HG03280 (cell line): ENCODE results near the gene ABHD15.
"Not testable (repeated sequence)": the region's sequence is repeated elsewhere in the genome, so short reads cannot be mapped to it uniquely, and the experiment has no call there.

ENCODE experiments used
- ATAC-seq: cut with Tn5 transposase; IDR thresholded peaks from one replicate; pipeline ENCODE4 v1.9.1; 2021; ENCODE audit warnings: mild to moderate bottlenecking, moderate library complexity; ENCODE audit not compliant: unreplicated experiment

The ABHD15 gene

DNA sequence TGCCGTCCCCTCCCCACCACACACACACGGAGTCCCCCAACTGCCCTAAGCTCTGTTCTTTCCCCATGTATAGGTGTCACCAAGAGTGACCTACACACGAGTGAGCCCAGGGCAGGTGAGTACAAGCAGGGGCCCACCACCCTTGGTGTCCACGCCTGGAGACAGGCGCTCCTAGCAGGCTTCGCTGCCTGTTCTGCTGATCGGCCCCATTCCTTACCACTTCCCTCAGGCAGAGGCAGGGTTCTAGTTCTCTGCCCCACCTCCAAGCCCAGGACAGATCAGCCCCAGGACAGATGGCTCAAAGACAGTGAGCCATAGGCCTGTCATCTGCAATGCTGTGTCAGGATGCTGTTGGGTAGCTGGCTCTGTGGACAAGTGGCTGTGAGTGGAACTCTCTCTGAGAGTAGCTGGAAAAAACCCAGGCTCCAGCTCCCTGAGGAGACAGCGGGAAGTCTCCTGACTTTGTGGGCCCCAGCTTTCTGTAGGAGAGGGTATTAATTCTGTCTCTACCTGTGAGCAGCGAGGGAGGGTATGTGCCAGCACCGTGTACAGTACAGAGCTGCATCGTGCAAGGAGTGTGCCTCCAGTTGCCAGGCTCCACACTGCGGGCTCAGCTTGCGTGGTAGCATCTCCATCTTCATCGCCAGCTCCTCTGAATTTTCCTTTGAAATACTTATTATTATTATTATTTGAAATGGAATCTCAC, 2.6 kb upstream of the ABHD15 start:
- no peak for ATAC-seq

DNA sequence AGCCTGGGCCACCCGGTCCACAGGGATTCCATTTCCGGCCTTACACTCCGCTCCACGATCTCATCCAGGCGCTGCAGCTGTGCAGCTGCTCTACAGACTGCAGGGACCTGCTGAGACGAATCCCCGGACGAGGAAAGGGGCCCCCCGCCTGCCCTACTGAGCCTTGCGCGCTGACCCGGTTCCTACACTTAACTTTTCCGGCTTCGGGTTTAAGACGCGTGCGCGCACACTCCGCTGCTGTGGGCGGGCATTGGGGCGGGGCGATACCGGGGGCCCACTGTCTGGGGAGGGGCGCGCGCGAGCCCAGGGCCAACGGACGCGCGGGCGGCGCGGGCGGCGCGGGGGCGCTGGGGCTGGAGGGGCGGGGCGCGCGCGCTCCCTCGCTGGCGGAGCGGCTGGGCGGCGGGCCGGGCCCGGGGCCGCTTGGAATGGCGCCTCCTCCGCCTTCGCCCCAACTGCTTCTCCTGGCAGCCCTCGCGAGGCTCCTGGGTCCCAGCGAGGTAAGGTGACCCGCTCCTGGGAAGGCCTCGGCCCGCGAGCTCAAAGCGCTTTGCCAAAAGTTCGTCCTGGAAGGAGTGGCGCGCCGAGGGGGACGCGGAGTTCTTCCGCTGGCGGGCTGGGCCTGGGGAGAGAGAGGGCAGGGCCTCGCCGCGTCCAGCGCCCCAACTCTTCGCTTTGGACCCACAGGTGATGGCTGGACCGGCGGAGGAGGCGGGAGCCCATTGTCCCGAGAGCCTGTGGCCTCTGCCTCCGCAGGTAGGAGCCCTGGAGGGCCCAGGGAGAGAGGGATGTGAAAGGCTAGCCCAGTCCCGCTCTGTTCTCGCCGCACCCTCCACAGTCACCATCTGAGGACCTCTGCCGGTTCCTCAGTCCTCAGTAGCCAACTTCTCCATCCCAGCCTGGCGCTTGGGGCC, 1.8 kb upstream of the ABHD15 start, which contains the start of gene TP53I13:
Gene TP53I13, plus strand, starts transcription at position 371 of the 914 bp plus-strand sequence. Its CDS starts 58 bp downstream, at position 429.
- peak; percentile 45 for ATAC-seq

- ATAC-seq: peak; percentile 32
Observed at GRCh38 chr17:29567554-29568330, 905 bp upstream of the ABHD15 start.

- peak; percentile 12 for ATAC-seq
Observed at GRCh38 chr17:29567304-29567553, 392 bp upstream of the ABHD15 start.

- ATAC-seq: peak; percentile 21
Observed at GRCh38 chr17:29565643-29566472, 979 bp downstream of the ABHD15 start.

DNA sequence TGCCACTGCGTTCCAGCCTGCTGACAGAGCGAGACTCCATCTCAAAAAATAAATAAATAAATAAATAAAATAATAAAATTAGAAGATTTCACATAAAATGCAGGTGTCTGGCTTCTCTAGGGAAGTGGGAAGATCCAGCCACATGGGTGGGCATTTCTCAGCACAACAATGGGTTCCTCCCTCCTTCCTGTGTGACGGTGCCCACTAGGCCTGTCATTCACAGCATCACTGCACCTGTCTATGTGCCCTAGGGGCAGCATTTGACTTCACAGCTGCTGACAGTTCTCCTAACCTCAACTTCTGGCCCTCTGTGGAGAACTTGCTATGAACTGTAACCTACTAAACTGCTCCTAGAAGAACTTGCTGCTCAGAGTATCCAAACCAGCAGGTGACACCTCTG, 3.0 kb downstream of the ABHD15 start:
- no peak for ATAC-seq

- ATAC-seq: no peak
Observed at GRCh38 chr17:29562615-29563014, 4.2 kb downstream of the ABHD15 start.

DNA sequence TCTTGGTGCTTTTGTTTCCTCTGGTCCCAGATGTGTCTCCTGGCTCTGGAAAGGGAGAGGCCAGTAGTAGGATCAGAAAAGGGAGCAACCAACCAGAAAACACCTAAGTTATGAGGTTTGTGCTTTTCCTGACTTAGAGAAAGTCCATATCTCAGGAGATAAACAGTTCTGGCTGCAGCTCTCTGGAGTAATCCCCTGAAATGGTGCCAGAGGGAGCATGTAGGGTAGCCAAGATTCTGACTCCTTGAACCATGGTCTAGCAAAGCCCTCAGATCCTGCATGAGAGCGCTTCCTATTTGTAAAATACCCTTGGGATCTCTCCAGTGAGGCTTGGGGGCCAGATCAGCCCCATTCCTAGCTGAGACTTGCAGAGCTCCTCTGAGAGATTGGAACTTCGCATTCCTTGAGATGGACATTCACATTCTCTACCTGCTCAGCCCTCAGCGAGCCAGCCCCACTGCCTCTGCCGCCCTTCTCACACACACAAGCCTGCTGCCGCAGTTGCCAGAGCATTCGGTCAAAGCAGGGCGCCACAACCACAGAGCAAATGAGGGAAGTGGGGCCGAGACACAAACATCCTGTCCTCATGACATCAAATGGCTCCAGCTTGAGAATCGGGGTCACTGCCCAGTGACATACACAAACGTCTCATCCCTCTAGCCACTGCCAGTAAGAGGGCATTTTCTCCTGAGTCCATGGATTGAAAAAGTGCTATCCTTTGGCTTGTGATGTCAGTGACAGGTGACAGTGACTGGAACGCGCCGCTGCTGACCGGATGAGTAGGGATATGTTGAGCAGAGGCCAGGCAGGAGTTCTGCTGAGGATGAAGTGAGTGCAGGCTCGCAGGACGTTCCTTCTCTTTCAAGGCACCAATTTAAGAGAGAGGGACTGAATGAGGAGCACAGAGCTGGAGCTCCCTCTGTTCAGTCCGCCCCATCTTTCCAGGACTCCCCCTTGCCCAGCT, 5.0 kb downstream of the ABHD15 start:
- no peak for ATAC-seq

DNA sequence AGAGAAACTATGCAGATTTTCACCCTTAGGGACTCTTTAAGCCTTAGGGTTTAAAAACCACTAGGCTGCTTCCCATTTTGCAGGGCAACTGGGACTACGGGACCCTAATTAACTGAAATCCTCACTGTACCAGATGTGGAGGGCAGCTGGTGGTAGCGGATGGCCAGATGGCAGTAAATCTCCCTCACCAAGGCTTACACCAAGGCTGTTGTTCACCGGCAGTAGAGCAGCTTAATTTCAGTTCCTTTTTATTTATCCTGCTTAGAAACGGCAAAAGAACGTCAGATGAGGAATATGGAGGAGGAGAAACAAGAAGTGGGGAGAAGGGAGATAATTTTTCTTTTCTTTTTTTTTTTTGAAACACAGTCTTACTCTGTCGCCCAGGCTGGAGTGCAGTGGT, 6.5 kb downstream of the ABHD15 start:
- ATAC-seq: no peak

DNA sequence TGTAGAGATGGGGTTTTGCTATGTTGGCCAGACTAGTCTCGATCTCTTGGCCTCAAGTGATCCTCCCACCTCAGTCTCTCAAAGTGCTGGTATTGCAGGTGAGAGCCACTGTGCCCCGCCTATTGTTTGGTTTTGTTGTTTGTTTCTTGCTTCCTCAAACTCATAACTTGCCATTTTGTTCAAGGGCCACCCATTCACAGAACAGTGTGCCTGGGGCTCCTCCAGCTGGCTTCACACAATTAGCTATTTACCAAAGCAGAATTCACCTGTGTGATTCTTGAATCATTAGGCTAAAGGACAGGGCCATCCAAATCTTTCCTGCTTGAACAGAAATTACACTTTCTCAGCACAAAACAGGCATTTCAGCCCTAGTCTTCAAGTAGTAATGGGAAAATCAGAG, 7.2 kb downstream of the ABHD15 start:
- no peak for ATAC-seq

DNA sequence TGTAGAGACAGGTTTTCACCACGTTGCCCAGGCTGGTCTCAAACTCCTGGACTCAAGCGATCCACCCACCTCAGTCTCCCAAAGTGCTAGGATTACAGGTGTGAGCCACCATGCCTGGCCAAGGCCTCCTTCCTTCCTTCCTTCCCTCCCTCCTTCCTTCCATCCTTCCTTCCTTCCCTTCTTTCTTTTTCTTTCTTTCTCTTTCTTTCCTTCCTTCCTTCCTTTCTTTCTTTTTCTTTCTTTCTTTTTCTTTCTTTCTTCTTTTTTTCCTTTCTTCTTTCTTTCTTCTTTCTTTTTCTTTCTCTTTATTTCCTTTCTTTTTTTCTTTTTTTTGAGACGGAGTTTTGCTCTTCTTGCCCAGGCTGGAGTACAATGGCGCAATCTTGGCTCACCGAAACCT, 8.7 kb downstream of the ABHD15 start:
- not testable (repeated sequence) for ATAC-seq

- no peak for ATAC-seq
Observed at GRCh38 chr17:29557739-29558116, 9.1 kb downstream of the ABHD15 start.

DNA sequence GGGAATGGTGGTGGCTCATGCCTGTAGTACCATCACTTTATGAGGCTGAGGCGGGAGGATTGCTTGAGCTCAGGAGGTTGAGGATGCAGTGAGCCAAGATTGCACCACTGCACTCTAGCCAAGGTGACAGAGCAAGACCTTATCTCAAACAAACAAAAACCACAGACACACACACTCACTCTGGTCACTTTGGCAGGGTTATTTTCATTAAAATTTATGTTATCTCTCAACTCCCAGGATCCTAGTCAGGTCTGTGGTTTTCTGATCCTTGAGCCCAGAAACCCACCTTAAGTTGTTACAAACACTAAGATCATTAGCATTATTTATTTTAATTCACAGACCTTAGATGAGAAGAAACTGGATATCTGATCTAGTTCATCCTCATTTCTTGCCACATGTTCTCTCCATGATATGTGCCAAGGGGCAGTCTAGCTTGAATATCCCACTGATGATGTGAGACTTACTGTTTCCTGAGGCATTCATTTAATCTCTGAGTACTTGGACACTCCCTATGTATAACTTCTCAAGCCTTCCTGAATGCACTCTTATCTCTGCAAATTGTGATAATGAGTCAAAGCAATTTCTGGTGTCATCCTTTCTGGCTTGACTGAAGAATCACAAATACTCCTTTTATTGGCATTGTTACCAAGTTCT, 9.6 kb downstream of the ABHD15 start:
- no peak for ATAC-seq

GRCh38 chr17:29555840-29556239, 11.0 kb downstream of the ABHD15 start:
- ATAC-seq: no peak

DNA sequence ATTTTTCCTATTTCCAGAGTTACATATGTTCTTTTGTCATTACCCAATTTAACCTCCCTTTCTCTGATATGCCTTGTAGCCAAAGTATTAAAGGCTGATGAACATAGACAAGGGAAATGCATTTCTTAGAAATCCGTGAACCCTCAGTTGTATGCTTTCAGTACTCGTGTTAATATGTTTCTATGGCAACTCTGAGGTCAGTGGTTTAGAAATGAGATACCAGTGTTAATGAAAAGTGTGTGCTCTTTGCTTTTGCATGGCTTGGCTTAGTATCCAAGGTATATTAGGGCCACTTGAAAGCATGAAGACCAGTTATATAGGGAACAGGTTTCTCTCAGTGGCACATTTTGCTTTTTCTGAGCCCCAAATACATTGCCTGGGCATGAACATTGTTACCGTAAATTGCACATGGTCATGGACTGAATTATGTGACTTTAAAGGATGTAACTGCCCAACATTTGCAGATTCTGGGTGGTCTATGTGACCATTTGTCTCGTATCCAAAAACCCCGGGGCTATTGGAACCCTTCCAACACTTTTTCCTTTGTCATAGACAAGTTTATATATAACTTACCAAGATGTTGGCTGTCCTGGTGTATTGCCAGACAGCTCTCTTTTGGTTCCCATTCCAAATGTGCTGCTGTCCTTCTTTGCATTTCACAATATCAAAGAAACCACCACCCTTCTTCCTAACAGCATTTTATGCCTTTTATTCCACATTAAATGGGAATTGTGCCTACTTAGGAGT, 17.5 kb downstream of the ABHD15 start:
- ATAC-seq: no peak

DNA sequence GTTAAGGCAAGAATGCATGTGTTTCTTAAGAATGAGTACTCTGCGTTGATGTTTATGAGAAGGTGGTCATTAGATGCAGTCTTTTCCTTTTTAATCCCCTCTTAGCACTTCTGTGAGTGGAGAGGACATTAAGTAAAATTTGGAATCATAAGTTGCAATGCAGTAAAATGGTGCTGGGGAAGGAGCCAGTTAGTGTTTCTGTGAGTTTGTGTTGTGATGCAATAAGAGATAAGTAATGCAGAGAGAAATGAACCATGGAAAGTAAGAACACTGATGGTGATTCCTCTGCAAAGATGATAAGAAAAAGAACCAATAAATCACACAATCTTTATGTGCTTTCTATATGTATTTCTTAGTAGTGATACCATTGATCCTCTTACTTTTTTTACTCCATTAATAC, 20.0 kb downstream of the ABHD15 start:
- ATAC-seq: no peak

GRCh38 chr17:29546085-29546484, 20.8 kb downstream of the ABHD15 start:
- no peak for ATAC-seq

DNA sequence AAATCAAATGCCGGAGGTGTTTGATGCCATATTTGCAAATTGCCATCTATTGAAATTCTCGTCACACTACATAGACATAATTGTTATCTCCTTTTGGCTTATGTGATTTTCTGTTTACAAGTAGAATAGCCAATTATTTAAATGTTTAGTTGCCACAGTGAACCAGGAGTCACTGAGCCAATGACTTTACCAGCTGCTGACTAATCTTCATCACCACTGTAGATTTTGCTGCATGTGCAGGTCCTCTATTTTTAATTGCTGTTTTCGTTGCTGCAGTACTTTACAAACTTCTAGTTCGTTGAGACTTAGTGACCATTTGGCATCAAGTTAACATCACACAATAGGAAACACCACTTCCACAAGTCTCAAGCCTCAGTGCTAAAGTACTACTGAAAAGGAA, 22.8 kb downstream of the ABHD15 start:
- ATAC-seq: no peak
